GM08714 (cell line): ENCODE measurements around the gene GNPAT.
A peak's percentile ranks its signal among the peaks of the same experiment; 100 is the strongest.

ENCODE experiments used
- H3K4me3 ChIP-seq: fragments of 200-500 bp; sonication (Bioruptor generic); 2 replicates; pipeline ENCODE4 v1.5.1; 2014; ENCODE audit warnings: mild to moderate bottlenecking, low read length, inconsistent platforms
- ZNF274 ChIP-seq: IDR thresholded peaks from 2 replicates; pipeline ENCODE4 v1.6.1; 2012; ENCODE audit warnings: mild to moderate bottlenecking, low read depth, low read length

GNPAT gene

DNA sequence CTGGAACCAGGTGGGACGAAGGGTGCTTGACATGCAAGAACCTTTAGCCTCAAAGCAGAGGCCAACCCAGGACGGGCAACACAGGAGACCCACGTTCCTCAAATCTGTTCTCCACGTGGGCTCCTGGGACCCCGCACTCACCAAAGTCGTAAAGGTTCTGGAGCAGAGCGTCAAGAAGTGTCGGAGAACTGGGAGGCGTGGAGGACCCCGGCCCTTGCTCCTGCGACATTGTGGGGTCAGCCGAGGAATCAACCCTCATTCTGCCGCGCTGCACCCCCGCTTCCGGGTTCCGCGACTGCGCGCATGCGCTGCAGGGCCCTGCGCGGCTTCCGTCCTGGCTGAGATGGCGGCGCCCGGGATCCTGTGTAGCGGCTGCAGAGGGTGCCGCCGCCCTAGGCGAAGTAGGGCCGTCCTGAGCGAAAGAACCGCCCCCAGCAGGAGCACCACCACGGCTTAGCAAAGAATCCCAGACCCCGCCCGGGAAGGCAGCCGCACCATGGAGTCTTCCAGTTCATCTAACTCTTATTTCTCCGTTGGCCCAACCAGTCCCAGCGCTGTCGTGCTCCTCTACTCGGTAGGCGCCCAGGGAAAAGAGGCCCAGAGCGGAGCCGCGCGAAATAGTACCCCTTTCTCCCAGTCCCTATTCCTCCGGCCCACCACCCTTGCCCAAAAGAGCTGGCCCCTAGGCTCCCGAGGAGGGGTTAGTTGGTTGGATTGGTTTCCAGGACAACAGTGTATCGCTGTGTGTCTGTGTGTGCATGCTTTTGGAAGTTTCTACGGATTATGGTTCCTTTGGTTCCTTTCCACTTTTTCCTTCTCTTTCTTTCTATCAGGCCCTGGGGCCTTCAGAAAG lies at the start of gene GNPAT:
Gene GNPAT (plus strand): TSS at position 330 of the 853 bp plus-strand sequence. CDS start 167 bp downstream, at position 497.
- H3K4me3 ChIP-seq = peak within 1 kb of the TSS; percentile 99
- TF ChIP-seq ZNF274 = no peak

DNA sequence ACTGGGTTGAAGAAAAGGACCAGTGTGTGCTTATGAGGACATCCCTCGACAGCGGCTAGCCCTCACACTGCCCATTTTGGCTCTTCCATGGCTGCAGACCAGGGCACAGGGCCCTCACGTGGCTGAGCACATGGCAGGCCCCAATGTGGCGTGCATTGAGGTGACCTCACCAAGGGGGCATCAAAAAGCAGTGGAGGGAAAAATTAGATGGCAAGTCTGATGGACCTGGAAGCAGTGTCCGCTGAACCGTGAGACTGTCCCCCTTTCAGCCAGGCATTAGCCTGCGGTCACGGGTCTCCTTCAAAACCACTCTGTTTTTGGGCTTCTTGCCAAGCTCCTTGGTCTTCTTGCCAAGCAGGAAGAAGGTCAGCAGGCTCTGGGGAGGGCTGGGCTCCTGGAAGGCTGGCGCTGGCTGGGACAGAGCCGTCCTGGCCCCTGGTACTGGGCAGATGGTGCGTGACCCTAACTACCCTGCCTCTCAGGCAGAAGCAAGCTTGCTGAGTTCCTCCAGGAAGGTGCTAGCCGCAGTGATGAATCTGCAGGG lies 48.3 kb upstream of the GNPAT start:
- no peak overlapping the region for H3K4me3 ChIP-seq
- no peak for TF ChIP-seq ZNF274

DNA sequence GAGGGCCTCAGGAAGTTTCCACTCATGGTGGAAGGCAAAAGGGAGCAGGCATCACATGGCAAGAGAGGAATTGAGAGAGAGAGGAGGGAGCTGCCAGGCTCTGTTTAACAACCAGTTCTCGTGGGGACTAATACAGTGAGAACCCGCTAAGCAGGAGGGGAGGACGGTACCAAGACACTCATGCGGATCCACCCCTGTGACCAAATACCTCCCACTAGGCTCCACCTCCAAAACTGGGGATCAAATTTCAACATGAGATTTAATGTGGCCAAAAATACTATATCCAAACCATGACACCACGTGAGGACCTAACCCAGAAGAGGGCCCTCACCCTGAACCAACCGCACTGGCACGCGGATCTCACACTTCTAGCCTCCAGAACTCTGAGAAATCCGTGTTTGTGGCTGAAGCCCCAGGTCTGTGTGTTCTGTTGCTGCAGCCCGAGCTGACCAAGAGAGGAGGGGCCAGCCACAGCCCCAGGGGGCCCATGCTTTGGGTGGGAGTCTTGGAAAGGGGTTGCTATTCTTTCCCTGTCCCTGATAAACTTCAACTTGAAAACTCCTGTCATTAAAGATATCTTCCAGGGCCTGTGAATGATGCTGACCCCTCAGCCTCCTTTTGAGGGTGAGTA lies 47.2 kb upstream of the GNPAT start:
- H3K4me3 ChIP-seq = no peak overlapping the region
- TF ChIP-seq ZNF274 = no peak

DNA sequence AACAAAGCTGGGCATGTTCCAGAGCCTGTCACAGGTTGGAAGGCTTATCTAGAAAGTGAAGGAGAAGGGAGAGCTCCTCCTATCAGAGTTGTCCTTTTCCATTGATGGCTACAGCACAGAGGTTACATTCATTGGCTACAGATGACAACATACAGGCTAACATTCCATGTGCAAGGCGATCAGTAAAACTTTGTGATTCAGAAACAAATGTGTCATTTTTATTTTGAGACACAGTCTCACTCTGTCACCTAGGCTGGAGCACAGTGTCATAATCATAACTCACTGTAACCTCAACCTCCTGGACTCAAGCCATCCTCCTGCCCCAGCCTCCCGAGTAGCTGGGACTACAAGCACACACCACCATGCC lies 46.6 kb upstream of the GNPAT start:
- TF ChIP-seq ZNF274 = no peak
- no peak overlapping the region for H3K4me3 ChIP-seq

DNA sequence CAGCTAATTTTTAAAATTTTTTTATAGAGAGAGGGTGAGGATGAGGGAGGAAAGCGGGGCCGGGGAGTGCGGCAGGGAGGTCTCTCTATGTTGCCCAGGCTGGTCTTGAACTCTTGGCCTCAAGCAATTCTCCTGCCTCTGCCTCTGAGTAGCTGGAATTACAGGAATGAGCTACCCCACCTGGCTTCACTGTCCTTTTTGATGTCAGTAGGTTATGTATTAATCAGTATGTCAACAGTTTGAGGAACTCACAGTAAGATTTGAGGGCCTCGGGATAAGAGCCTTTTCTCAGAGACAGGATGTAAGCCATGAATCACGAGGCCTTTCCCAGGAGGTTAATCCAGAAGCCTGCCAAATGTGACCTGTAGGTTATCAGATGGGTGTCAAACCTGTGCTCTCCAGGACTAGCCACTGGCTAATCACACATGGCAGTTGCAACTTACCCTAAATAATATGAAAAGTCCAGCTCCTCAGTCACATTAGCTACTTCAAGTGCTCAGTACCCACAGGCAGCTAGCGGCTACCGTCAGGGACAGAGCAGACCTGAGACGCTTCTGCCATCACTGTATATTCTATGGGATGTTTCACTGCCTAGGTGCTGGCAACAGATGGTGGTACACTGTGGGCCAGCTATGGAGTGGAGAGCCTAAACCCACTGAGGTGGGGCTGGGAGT lies 46.0 kb upstream of the GNPAT start:
- H3K4me3 ChIP-seq = no peak overlapping the region
- no peak for TF ChIP-seq ZNF274

DNA sequence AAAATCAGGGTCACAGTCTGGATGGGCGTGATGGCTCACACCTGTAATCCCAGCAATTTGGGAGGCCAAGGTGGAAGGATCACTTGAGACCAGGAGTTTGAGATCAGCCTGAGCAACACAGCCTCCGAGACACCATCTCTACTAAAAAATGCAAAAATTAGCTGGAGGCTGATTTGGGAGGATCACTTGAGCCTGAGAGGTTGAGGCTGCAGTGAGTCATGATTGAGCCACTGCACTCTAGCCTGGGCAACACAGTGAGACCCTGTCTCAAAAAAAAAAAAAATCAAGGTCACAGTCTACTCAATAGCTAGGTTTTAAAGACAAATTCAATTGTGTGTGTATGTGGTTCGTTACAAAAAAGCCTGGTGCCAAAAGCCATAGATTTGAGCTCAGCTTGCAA lies 44.7 kb upstream of the GNPAT start:
- no peak overlapping the region for H3K4me3 ChIP-seq
- no peak for TF ChIP-seq ZNF274

DNA sequence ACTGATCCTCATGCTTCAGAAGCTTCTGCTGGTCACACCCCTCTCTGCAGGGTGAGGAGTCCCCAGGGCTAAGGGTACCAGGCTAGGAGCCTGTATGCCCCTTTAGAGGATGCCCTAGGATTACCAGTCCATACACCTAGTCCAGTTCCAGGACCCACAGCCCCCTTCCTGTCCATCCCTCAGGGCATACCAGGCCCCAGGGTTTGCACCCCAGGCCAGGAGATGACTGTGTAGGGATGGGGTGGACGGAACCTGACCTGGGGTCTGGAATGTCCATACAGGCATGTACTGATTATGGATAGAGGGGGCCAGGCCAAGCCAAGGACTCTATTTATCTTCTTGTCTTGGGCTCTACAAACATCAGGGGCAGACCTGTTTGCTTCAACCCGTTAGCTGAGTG lies 44.3 kb upstream of the GNPAT start:
- TF ChIP-seq ZNF274 = no peak
- no peak overlapping the region for H3K4me3 ChIP-seq

DNA sequence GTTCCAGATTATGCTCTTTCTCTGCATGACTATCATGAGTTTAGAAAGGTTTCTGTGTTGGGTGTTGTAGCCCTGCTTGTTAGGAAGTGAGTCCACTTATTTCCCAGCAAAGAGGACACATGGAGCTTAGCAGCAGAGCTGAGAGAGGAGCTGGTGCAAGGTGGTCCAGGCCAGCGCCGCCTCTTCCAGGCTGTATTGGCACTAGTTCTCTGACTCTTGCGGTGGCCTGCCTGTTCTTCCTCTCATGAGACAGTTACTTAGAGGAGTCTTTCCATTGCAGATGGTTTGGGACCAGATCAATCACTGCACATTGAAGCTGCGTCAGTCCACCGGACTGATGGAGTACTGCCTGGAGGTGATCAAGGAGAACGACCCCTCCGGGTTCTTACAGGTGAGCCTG lies 41.1 kb upstream of the GNPAT start:
- no peak for TF ChIP-seq ZNF274
- H3K4me3 ChIP-seq = no peak overlapping the region

DNA sequence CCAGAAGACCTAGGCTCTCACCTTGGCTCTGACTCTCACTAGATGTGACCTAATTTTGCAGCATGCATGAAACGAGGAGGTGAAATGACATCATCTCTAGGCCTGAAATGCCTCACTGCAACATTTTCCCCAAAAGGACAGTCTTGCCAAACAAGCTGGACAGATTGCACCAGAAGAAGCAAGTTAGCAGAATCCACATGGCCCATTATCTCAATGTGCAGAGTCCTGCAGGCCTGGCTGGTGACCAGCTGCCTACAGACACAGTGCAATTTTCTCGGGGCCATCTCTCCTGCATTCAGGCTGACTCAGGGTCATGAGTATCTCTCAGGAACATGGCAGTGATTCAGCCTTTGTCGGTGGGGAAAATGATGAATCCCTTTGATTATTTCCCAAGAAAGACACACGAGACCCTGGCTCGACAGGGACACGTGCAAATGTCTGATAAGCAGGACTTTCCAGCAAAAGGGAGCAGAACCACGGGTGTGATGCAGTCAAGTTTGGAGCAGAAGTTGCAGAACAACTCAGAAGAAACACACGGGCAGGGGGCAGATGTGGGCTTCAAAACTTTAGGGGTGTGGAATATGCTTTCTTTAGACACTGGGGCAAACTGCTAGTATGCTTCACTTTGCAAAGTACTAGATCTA lies 40.5 kb upstream of the GNPAT start:
- no peak for TF ChIP-seq ZNF274
- no peak overlapping the region for H3K4me3 ChIP-seq

DNA sequence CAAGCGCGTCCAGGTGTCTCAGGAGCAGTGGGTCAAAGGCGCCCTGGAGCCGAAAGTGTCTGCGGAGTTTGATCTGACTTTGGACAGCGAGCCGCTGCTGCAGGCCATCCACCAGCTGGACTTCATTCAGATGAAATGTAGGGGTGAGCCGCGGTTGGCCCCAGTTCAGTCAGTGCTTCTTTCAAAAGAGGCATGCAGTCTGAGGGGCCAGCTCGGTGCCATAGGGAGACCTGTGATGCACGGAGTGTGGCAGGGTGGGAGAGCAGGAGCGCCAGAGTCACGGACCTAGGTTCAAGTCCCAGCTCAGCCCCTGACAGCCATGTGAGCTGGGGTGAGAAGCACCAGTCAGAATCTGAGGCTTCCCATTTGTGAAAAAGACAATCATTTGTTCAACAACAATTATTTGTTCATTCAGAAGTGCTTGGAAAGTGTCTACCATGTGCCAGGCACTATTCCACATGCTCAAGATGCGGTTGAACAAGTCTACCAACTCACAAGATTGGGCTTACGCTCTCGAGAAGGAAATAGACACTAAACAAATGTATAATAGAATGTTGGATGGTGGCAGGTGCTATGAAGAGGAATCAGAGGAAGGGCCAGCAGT lies 39.5 kb upstream of the GNPAT start:
- no peak overlapping the region for H3K4me3 ChIP-seq
- TF ChIP-seq ZNF274 = no peak

DNA sequence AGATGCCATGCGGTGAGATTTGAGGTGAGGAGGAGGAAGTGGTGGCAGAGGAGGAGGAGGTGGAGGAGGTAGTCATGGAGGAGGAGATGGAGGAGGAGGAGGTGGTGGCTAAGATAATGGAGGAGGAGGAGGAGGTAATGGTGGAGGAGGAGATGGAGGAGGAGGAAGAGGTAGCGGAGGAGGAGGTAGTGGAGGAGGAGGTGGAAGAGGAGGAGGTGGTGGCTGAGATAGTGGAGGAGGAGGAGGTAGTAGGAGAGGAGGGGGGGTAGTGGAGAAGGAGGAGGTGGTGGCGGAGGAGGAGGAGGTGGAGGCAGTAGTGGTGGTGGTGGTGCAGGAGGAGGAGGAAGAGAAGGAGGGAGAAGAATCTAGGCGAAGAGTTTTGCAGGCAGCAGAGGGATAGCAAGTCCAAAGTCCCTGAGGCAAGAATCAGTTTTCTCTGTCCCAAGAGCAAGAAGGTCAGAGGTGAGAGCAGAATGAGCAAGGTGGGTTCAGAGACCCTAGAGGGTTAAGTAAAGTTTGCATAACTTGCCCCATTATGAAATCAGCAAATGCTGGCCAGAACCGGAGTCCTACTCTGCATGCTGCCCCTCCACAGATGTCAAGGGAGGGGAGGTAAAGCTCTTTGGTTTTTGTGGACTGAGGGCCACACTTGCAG lies 38.9 kb upstream of the GNPAT start:
- TF ChIP-seq ZNF274 = no peak
- no peak overlapping the region for H3K4me3 ChIP-seq

DNA sequence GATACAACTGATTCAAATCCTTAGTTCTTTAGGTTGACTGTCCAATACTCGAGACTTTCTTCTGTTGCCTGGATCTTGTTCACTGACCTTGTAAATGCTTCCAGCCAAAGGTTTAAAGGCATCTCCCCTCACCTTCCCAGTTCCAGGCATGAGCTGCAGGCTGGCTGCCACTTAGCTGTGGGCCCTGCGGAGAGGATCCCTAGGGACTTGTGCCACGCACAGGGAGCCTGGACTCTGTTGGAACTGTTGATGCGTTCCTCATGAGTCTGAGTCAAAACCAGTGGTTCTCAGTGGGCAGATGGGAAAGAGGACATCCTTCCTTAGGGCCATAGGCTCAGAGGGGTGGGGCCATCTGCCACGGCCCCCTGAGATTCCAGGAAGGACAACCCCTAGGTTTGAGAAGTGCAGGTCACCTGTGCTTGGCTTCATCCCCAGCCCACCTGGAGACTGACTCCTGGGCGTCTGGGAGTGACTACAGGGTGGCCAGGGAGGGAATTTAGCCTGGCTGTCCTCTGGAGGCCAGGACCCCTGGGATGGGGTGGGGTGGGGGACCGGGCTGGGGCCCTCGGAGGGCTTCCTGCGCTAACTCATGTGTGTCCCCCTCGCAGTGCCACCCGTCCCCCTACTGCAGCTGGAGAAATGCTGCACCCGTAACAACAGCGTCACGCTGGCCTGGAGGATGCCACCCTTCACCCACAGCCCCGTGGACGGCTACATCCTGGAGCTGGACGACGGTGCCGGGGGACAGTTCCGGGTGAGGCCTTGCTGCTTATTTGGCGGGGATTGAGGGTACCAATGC lies 37.6 kb upstream of the GNPAT start:
- no peak for TF ChIP-seq ZNF274
- H3K4me3 ChIP-seq = no peak overlapping the region

DNA sequence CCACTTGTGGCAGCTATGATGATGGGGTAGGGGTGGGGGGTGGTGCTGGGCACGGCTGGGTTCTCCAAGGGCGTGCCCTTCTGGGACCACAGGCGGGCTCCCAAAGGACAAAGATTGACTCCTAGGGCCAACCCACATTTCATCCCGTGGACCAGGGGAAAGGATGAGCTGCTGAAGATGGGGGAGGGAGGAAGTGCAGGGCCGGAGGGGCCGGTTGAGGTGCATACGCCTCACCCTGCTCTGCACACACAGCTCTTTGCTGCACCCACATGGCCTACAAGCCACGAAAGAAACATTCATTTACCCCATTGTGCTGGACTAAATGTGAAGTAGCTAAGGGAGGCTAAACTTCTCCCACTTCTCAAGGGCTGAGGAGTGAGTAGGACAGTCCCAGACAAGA lies 34.2 kb upstream of the GNPAT start:
- TF ChIP-seq ZNF274 = no peak

More for the DNA sequence above, 34.2 kb upstream of the GNPAT start:
- no peak overlapping the region for H3K4me3 ChIP-seq
